Smooth muscle cell (in vitro differentiated cells): Measurements from ENCODE around the gene MAB21L3. TPM values are rescaled to one million over a fixed set of nuclear protein-coding genes. Genes with fewer than 3 reads are reported as not detected.

Experiments used
- DNase-seq: peaks from one replicate; lab custom pipeline; 2025; ENCODE audit not compliant: unreplicated experiment; lab: John Stamatoyannopoulos, UW
- H2AFZ ChIP-seq: fragments of 200-600 bp; sonication (generic); 2 replicates; pipeline ENCODE4 v1.6.0; 2016; ENCODE audit warnings: antibody characterized with exemption, low read depth, mild to moderate bottlenecking
- H3F3A ChIP-seq: fragments of 200-600 bp; sonication (generic); 2 replicates; pipeline ENCODE4 v1.6.0; 2017; ENCODE audit warnings: antibody characterized with exemption, low read depth
- H3K27ac ChIP-seq: fragments of 200-600 bp; sonication (generic); 2 replicates; pipeline ENCODE4 v1.5.1; 2016; ENCODE audit warnings: low read depth, mild to moderate bottlenecking
- H3K27me3 ChIP-seq: fragments of 200-600 bp; sonication (generic); 2 replicates; pipeline ENCODE4 v1.6.1; 2016; ENCODE audit warnings: low read depth, mild to moderate bottlenecking
- H3K36me3 ChIP-seq: fragments of 200-600 bp; sonication (generic); 2 replicates; pipeline ENCODE4 v1.5.1; 2016; ENCODE audit warnings: low read depth
- H3K4me1 ChIP-seq: fragments of 200-600 bp; sonication (generic); 2 replicates; pipeline ENCODE4 v1.5.1; 2016; ENCODE audit warnings: low read depth
- H3K4me2 ChIP-seq: fragments of 200-600 bp; sonication (generic); 2 replicates; pipeline ENCODE4 v1.6.0; 2016; ENCODE audit warnings: mild to moderate bottlenecking
- H3K4me3 ChIP-seq: fragments of 200-600 bp; sonication (generic); 2 replicates; pipeline ENCODE4 v1.5.1; 2016; ENCODE audit warnings: mild to moderate bottlenecking
- H3K79me2 ChIP-seq: fragments of 200-600 bp; sonication (generic); 2 replicates; pipeline ENCODE4 v1.6.0; 2016; ENCODE audit warnings: low read depth, mild to moderate bottlenecking
- H3K9ac ChIP-seq: fragments of 200-600 bp; sonication (generic); 2 replicates; pipeline ENCODE4 v1.6.0; 2016; ENCODE audit warnings: low read depth
- H3K9me3 ChIP-seq: fragments of 200-600 bp; sonication (generic); replicated peaks from 2 replicates; pipeline ENCODE4 v1.5.1; 2016; ENCODE audit warnings: low read depth
- H4K20me1 ChIP-seq: fragments of 200-600 bp; sonication (generic); 2 replicates; pipeline ENCODE4 v1.6.0; 2016; ENCODE audit warnings: low read depth
- WGBS: methylation state at CpG from one replicate; pipeline ENCODE4 v1.1.7; 2016; ENCODE audit warnings: low lambda C conversion rate; 5-methylcytosine and 5-hydroxymethylcytosine counted together
- polyA plus RNA-seq: library from polyadenylated mRNA; unstranded; fragments of >200 nt; fragmentation: Nextera tagmentation; extraction: Ambion mirVana; gene quantifications from 2 replicates; pipeline ENCODE4 v1.2.1, GENCODE V29; 2016
- total RNA-seq: library from RNA; depleted of rRNA; stranded (reverse); fragments of >200 nt; gene quantifications from 2 replicates; pipeline ENCODE4 v1.2.3, GENCODE V29; 2014
- TF ChIP-seq, protein P1 (sequence below): fragments of 200-600 bp; sonication (generic); IDR thresholded peaks from 2 replicates; pipeline ENCODE4 v1.5.1; 2017; ENCODE audit warnings: borderline replicate concordance, mild to moderate bottlenecking, antibody characterized with exemption; ENCODE audit not compliant: insufficient read depth, poor library complexity, severe bottlenecking

MAB21L3 gene
- total and polyA plus RNA-seq, 2 experiments from 2014 or later = 0.13 to 0.26 TPM

DNA sequence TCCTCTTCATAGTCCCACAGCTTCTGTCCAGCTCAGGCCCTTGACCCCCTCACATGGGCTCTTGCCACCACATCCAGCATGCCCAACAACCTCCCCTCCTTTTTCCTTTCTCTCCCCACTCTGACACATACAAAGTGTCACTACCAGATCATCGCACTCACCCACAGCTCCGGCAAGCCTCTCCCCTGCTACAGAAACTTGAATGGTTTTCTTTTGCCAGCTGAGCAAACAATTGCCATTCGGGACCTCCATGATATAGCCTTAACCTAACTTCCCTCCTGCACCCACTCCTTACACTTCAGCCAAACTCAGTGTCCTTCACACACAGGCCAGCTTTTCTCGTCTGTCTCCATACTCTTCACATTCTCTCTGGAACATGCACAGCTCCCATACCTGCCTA, 43.3 kb downstream of the MAB21L3 start:
- Histone ChIP-seq H3K9me3 (no peaks in the 10 kb centered on the region), H3K9ac (no peak overlapping the region), H2AFZ (no peak overlapping the region), H3K27ac (no peak overlapping the region), H3K79me2 (no peaks in the 10 kb centered on the region), H3K4me3 (no peak overlapping the region), H3F3A (no peaks in the 10 kb centered on the region), H4K20me1 (no peaks in the 10 kb centered on the region), H3K4me2 (no peak overlapping the region), H3K36me3 (no peaks in the 10 kb centered on the region), H3K27me3 (no peaks in the 10 kb centered on the region), H3K4me1 (no peaks in the 10 kb centered on the region)
- 96% methylated on average over 4 of the region's 4 CpGs for WGBS
- DNase-seq = no peak
- TF ChIP-seq, protein P1, sequence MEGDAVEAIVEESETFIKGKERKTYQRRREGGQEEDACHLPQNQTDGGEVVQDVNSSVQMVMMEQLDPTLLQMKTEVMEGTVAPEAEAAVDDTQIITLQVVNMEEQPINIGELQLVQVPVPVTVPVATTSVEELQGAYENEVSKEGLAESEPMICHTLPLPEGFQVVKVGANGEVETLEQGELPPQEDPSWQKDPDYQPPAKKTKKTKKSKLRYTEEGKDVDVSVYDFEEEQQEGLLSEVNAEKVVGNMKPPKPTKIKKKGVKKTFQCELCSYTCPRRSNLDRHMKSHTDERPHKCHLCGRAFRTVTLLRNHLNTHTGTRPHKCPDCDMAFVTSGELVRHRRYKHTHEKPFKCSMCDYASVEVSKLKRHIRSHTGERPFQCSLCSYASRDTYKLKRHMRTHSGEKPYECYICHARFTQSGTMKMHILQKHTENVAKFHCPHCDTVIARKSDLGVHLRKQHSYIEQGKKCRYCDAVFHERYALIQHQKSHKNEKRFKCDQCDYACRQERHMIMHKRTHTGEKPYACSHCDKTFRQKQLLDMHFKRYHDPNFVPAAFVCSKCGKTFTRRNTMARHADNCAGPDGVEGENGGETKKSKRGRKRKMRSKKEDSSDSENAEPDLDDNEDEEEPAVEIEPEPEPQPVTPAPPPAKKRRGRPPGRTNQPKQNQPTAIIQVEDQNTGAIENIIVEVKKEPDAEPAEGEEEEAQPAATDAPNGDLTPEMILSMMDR = no peak

DNA sequence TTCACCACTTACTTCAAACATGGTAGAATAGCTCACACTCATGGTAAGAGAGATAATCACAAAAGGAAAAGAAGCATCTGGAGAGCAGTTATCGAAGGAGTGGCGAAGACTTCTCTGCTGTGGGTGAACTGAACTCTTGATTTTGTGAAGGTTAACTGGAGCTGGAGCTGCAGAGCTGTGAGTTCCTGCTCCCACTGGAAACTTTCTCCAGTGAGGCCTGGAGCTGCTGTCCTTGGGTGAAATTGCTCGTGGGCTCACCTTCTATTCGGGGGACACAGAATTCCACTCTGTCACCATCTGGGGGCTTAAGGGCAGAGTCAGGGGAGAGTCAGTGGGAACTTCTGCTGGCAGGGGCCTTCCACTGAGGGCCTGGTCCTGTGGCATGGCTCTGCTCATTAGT, 45.9 kb downstream of the MAB21L3 start:
- DNase-seq = no peak
- no peaks in the 10 kb centered on the region for H4K20me1 ChIP-seq
- H3K36me3 ChIP-seq = no peaks in the 10 kb centered on the region
- no peaks in the 10 kb centered on the region for H3K4me1 ChIP-seq
- TF ChIP-seq, protein P1 = no peak
- no peaks in the 10 kb centered on the region for H3K27me3 ChIP-seq
- no peak overlapping the region for H3K9ac ChIP-seq
- H3K79me2 ChIP-seq = no peaks in the 10 kb centered on the region
- no peak overlapping the region for H3K4me3 ChIP-seq
- H3K9me3 ChIP-seq = no peaks in the 10 kb centered on the region
- H3K4me2 ChIP-seq = no peak overlapping the region
- H3F3A ChIP-seq = no peaks in the 10 kb centered on the region
- WGBS = 93% methylated on average over 4 of the region's 4 CpGs
- no peak overlapping the region for H3K27ac ChIP-seq
- H2AFZ ChIP-seq = no peak overlapping the region

DNA sequence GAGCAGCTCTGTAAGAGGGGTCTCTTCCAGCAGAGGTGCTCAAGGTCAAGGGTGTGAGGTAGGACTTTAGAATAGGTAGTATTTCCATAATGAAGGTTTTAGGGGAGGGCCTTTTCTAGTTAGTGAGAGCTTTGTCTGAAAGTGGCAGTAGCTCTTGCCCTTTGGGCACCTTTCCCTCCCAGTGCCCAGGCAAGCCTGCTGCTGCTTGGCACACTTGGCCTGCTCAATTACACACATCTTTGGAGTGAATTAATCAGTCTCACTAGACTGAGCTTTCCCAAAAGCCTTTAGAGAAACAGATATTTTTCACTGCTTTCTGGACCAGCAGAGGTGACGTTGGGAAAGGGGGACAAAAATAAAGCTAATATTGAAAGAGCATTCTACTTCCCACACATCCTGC, 48.0 kb downstream of the MAB21L3 start:
- WGBS = 97% methylated on average over 1 of the region's 1 CpG
- H3K27ac ChIP-seq = no peak overlapping the region
- H3K79me2 ChIP-seq = no peaks in the 10 kb centered on the region
- H3F3A ChIP-seq = no peaks in the 10 kb centered on the region
- no peak overlapping the region for H3K4me2 ChIP-seq
- TF ChIP-seq, protein P1 = no peak
- DNase-seq = no peak
- H2AFZ ChIP-seq = no peak overlapping the region
- H3K4me1 ChIP-seq = no peaks in the 10 kb centered on the region
- H3K9ac ChIP-seq = no peak overlapping the region
- no peaks in the 10 kb centered on the region for H3K9me3 ChIP-seq
- no peak overlapping the region for H3K4me3 ChIP-seq
- H3K36me3 ChIP-seq = no peaks in the 10 kb centered on the region
- H3K27me3 ChIP-seq = no peaks in the 10 kb centered on the region
- no peaks in the 10 kb centered on the region for H4K20me1 ChIP-seq

DNA sequence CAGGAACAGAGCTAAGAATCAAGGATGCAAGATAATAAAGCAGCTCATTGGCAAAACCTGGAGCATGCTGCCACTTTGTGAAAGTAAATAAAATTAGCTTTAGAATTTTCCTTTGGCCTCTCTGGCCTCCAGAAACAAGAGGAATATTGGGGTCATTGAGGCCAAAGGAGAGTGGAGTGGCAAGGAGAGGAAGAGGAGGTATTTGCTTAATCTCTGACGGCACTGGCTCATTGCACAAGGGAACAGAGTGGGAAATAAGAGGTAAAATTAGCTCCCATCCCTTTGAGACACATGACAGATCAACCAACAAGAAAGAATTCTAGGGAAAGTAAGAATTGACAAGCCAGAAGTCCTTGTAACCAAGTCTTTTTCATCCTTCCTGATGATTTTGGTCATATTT, 48.4 kb downstream of the MAB21L3 start:
- 76% methylated on average over 1 of the region's 1 CpG for WGBS
- no peak overlapping the region for H3K27ac ChIP-seq
- no peaks in the 10 kb centered on the region for H3K4me1 ChIP-seq
- no peak overlapping the region for H3K9ac ChIP-seq
- H3K36me3 ChIP-seq = no peaks in the 10 kb centered on the region
- H3K79me2 ChIP-seq = no peaks in the 10 kb centered on the region
- no peaks in the 10 kb centered on the region for H3K27me3 ChIP-seq
- H3K4me3 ChIP-seq = no peak overlapping the region
- no peak overlapping the region for H2AFZ ChIP-seq
- no peaks in the 10 kb centered on the region for H3K9me3 ChIP-seq
- TF ChIP-seq, protein P1 = no peak
- DNase-seq = no peak
- H3K4me2 ChIP-seq = no peak overlapping the region
- no peaks in the 10 kb centered on the region for H3F3A ChIP-seq
- H4K20me1 ChIP-seq = no peaks in the 10 kb centered on the region
